Neural cell (in vitro differentiated cells): ENCODE measurements around the gene ARGLU1. TPM values are rescaled to one million over a fixed set of nuclear protein-coding genes. Genes with fewer than 3 reads are reported as not detected.
"Not testable (repeated sequence)": the region's sequence is repeated elsewhere in the genome, so short reads cannot be mapped to it uniquely, and the experiment has no call there.

Experiments
- H2AFZ ChIP-seq: fragments of 200-600, 300-800 bp; sonication (generic), shearing (Covaris generic); 2 replicates; pipeline ENCODE4 v1.6.0; 2014; ENCODE audit warnings: low read depth, mild to moderate bottlenecking, antibody characterized with exemption, low read length, moderate library complexity
- H3F3A ChIP-seq: fragments of 200-600 bp; shearing (Covaris generic); 2 replicates; pipeline ENCODE4 v1.6.1; 2016; ENCODE audit warnings: mild to moderate bottlenecking, moderate library complexity, mixed read lengths, antibody characterized with exemption, low read length; ENCODE audit not compliant: insufficient read depth, poor library complexity, severe bottlenecking
- H3K27ac ChIP-seq: fragments of 200-600, 300-800 bp; sonication (generic), shearing (Covaris generic); 2 replicates; pipeline ENCODE4 v1.5.1; 2014; ENCODE audit warnings: mild to moderate bottlenecking, low read length, moderate library complexity
- H3K27me3 ChIP-seq: fragments of 300-800, 200-600 bp; sonication (generic), shearing (Covaris generic); 2 replicates; pipeline ENCODE4 v1.6.0; 2014; ENCODE audit warnings: mild to moderate bottlenecking, low read depth, low read length, moderate library complexity; ENCODE audit not compliant: insufficient read depth
- H3K36me3 ChIP-seq: fragments of 300-800, 200-600 bp; sonication (generic), shearing (Covaris generic); 2 replicates; pipeline ENCODE4 v1.5.1; 2014; ENCODE audit warnings: mild to moderate bottlenecking, antibody characterized with exemption, low read length, moderate library complexity; ENCODE audit not compliant: insufficient read depth
- H3K4me2 ChIP-seq: fragments of 300-800, 200-600 bp; sonication (generic), shearing (Covaris generic); 2 replicates; pipeline ENCODE4 v1.6.0; 2014; ENCODE audit warnings: mild to moderate bottlenecking, low read length
- H3K4me3 ChIP-seq: fragments of 300-800, 200-600 bp; sonication (generic), shearing (Covaris generic); 2 replicates; pipeline ENCODE4 v1.5.1; 2014; ENCODE audit warnings: mild to moderate bottlenecking, low read length, moderate library complexity
- H3K79me2 ChIP-seq: fragments of 200-600 bp; shearing (Covaris generic); replicated peaks from 2 replicates; pipeline ENCODE4 v1.6.0; 2014; ENCODE audit warnings: mild to moderate bottlenecking, low read length, moderate library complexity; ENCODE audit not compliant: insufficient read depth
- H3K9ac ChIP-seq: fragments of 300-800, 200-600 bp; sonication (generic), shearing (Covaris generic); 2 replicates; pipeline ENCODE4 v1.6.1; 2016; ENCODE audit warnings: mild to moderate bottlenecking, low read length, mixed read lengths
- H3K9me2 ChIP-seq: fragments of 200-600 bp; shearing (Covaris generic); 2 replicates; pipeline ENCODE4 v1.6.1; 2016; ENCODE audit warnings: mild to moderate bottlenecking, low read length, mixed read lengths; ENCODE audit not compliant: insufficient read depth
- H3K9me3 ChIP-seq: fragments of 200-600, 300-800 bp; sonication (generic), shearing (Covaris generic); 2 replicates; pipeline ENCODE4 v1.6.1; 2016; ENCODE audit warnings: mild to moderate bottlenecking, mixed run types, low read length, moderate library complexity, mixed read lengths
- H4K20me1 ChIP-seq: fragments of 200-600 bp; shearing (Covaris generic); 2 replicates; pipeline ENCODE4 v1.6.1; 2016; ENCODE audit warnings: mild to moderate bottlenecking, mixed run types; ENCODE audit not compliant: insufficient read depth
- EP300 ChIP-seq: fragments of 450-650 bp; conservative IDR thresholded peaks from 2 replicates; pipeline ENCODE4 v1.6.1; 2014; ENCODE audit warnings: antibody characterized with exemption, mild to moderate bottlenecking, moderate library complexity; ENCODE audit not compliant: poor library complexity, severe bottlenecking
- EZH2 ChIP-seq: fragments of 200-600, 300-800 bp; shearing (Covaris generic), sonication (generic); IDR thresholded peaks from 2 replicates; pipeline ENCODE4 v1.6.1; 2014; ENCODE audit warnings: antibody characterized with exemption, low read length, borderline replicate concordance, mild to moderate bottlenecking; ENCODE audit not compliant: insufficient read depth, poor library complexity, severe bottlenecking
- MXI1 ChIP-seq: fragments of 450-650 bp; conservative IDR thresholded peaks from 2 replicates; pipeline ENCODE4 v1.6.1; 2014; ENCODE audit warnings: antibody characterized with exemption, mild to moderate bottlenecking; ENCODE audit not compliant: poor library complexity, severe bottlenecking
- POLR2AphosphoS5 ChIP-seq: IDR thresholded peaks from 2 replicates; pipeline ENCODE4 v1.6.1; 2012
- RAD21 ChIP-seq: fragments of 450-650 bp; conservative IDR thresholded peaks from 2 replicates; pipeline ENCODE4 v1.6.1; 2014; ENCODE audit warnings: antibody characterized with exemption, mild to moderate bottlenecking, moderate library complexity
- SMC3 ChIP-seq: fragments of 450-650 bp; conservative IDR thresholded peaks from 2 replicates; pipeline ENCODE4 v1.6.1; 2014; ENCODE audit warnings: antibody characterized with exemption, mild to moderate bottlenecking, moderate library complexity; ENCODE audit not compliant: poor library complexity
- TAF1 ChIP-seq: IDR thresholded peaks from 2 replicates; pipeline ENCODE4 v1.6.1; 2012; ENCODE audit warnings: low read depth
- polyA plus RNA-seq: library from polyadenylated mRNA; depleted of rRNA; stranded (reverse); fragments of >200 nt; gene quantifications from 2 replicates; pipeline ENCODE4 v1.2.3, GENCODE V29; 2014
- TF ChIP-seq, protein P1 (sequence below): IDR thresholded peaks from 2 replicates; pipeline ENCODE4 v1.6.1; 2012; ENCODE audit warnings: borderline replicate concordance
- TF ChIP-seq, protein P2 (sequence below): fragments of 450-650 bp; IDR thresholded peaks from 2 replicates; pipeline ENCODE4 v1.5.1; 2014; ENCODE audit warnings: antibody characterized with exemption, mild to moderate bottlenecking, moderate library complexity; ENCODE audit not compliant: poor library complexity, severe bottlenecking

Gene ARGLU1
- polyA plus RNA-seq, 1 donor from 2014 or later = 967 TPM

DNA sequence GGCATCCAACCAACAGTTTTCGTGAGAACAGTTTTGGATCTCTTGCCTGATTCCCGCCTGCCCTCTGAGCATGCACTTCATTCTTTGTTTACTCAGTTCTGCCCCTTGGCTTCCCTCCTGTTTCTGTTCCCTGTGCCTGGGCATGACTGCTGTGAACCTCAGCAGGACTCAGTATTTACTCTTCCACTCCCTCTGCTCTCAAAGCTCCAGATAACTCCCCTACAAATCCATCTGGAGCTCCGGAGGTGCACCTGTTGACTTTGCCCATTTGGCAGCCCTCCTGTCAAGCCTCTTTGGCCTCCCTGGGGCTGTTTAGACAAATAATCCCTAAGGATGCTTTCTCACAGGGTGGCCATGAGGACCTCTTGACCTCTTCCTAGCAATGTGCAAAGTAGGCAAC, 34.2 kb upstream of the ARGLU1 start:
- Histone ChIP-seq H3K9me3 (no peaks in the 10 kb centered on the region), H2AFZ (no peak overlapping the region), H3F3A (no peaks in the 10 kb centered on the region), H3K9me2 (no peaks in the 10 kb centered on the region), H3K9ac (no peak overlapping the region), H3K27me3 (no peaks in the 10 kb centered on the region), H3K79me2 (no peaks in the 10 kb centered on the region), H3K4me2 (no peak overlapping the region), H4K20me1 (no peaks in the 10 kb centered on the region), H3K36me3 (no peaks in the 10 kb centered on the region), H3K4me3 (no peak overlapping the region), H3K27ac (no peak overlapping the region)
- TF ChIP-seq, protein P1, sequence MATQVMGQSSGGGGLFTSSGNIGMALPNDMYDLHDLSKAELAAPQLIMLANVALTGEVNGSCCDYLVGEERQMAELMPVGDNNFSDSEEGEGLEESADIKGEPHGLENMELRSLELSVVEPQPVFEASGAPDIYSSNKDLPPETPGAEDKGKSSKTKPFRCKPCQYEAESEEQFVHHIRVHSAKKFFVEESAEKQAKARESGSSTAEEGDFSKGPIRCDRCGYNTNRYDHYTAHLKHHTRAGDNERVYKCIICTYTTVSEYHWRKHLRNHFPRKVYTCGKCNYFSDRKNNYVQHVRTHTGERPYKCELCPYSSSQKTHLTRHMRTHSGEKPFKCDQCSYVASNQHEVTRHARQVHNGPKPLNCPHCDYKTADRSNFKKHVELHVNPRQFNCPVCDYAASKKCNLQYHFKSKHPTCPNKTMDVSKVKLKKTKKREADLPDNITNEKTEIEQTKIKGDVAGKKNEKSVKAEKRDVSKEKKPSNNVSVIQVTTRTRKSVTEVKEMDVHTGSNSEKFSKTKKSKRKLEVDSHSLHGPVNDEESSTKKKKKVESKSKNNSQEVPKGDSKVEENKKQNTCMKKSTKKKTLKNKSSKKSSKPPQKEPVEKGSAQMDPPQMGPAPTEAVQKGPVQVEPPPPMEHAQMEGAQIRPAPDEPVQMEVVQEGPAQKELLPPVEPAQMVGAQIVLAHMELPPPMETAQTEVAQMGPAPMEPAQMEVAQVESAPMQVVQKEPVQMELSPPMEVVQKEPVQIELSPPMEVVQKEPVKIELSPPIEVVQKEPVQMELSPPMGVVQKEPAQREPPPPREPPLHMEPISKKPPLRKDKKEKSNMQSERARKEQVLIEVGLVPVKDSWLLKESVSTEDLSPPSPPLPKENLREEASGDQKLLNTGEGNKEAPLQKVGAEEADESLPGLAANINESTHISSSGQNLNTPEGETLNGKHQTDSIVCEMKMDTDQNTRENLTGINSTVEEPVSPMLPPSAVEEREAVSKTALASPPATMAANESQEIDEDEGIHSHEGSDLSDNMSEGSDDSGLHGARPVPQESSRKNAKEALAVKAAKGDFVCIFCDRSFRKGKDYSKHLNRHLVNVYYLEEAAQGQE = no peak
- TF ChIP-seq SMC3 (no peak), TAF1 (no peak), POLR2AphosphoS5 (no peak), MXI1 (no peak), EP300 (no peak), RAD21 (no peak), EZH2 (no peak)
- TF ChIP-seq, protein P2, sequence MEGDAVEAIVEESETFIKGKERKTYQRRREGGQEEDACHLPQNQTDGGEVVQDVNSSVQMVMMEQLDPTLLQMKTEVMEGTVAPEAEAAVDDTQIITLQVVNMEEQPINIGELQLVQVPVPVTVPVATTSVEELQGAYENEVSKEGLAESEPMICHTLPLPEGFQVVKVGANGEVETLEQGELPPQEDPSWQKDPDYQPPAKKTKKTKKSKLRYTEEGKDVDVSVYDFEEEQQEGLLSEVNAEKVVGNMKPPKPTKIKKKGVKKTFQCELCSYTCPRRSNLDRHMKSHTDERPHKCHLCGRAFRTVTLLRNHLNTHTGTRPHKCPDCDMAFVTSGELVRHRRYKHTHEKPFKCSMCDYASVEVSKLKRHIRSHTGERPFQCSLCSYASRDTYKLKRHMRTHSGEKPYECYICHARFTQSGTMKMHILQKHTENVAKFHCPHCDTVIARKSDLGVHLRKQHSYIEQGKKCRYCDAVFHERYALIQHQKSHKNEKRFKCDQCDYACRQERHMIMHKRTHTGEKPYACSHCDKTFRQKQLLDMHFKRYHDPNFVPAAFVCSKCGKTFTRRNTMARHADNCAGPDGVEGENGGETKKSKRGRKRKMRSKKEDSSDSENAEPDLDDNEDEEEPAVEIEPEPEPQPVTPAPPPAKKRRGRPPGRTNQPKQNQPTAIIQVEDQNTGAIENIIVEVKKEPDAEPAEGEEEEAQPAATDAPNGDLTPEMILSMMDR = no peak

DNA sequence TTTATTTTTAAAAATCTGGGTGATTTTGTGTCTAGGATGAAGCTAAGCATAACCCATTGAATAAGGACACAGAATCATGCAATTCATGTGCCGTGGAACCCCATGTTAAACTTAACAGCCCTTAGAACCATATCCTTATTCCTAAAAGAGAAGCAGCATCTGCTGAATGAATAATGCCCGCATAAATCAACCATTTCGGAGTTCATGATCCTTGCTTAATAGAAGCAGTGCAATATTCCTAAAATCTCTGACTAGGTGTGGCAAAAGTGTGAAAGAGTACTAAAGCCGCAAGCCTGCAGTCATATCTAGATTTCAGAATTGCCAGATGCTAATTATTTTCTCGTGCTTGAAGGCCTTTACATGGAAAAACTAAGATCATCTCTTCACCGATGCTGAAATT, 33.6 kb upstream of the ARGLU1 start:
- no peaks in the 10 kb centered on the region for H3F3A ChIP-seq
- H3K4me2 ChIP-seq = no peak overlapping the region
- no peaks in the 10 kb centered on the region for H3K79me2 ChIP-seq
- H3K36me3 ChIP-seq = no peaks in the 10 kb centered on the region
- no peak overlapping the region for H3K9ac ChIP-seq
- H3K4me3 ChIP-seq = no peak overlapping the region
- H3K9me3 ChIP-seq = no peaks in the 10 kb centered on the region
- no peaks in the 10 kb centered on the region for H4K20me1 ChIP-seq
- no peak overlapping the region for H3K27ac ChIP-seq
- H2AFZ ChIP-seq = no peak overlapping the region
- TF ChIP-seq TAF1 (no peak), EP300 (no peak), RAD21 (no peak), SMC3 (no peak), POLR2AphosphoS5 (no peak), EZH2 (no peak), MXI1 (no peak)
- TF ChIP-seq, protein P2 = no peak
- TF ChIP-seq, protein P1 = no peak
- no peaks in the 10 kb centered on the region for H3K9me2 ChIP-seq
- no peaks in the 10 kb centered on the region for H3K27me3 ChIP-seq

DNA sequence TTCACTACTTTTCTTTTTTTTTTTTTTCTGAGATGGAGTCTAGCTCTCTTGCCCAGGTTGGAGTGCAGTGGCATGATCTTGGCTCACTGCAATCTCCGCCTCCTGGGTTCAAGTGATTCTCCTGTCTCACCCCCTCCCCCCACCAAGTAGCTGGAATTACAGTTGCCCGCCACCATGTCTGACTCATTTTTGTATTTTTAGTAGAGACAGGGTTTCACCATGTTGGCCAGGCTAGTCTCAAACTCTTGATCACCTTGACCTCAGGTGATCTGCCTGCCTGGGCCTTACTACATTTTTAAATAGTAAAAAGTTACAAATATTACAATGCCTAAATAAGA, 32.8 kb upstream of the ARGLU1 start:
- not testable (repeated sequence) for H3K36me3 ChIP-seq, H3K4me2 ChIP-seq, H3K9ac ChIP-seq, H4K20me1 ChIP-seq, H2AFZ ChIP-seq, H3K79me2 ChIP-seq, H3K4me3 ChIP-seq, H3K9me2 ChIP-seq, H3K9me3 ChIP-seq, H3K27ac ChIP-seq, H3F3A ChIP-seq, H3K27me3 ChIP-seq
